Measurements from ENCODE around the gene C1orf226.

The C1orf226 gene

GRCh38 chr1:162381383-162381782 is at the start of gene C1orf226:
Gene C1orf226, plus strand, starts transcription at chr1:162381728. Its CDS starts 174 bp downstream, at chr1:162381902.
- H3K27ac ChIP-seq: no peak within 1 kb of the TSS
- no peak for TF ChIP-seq ZFX (IDR thresholded peaks at IDR 0.05)
- TF ChIP-seq CTCF (conservative IDR thresholded peaks at IDR 0.05): no peak

GRCh38 chr1:162333991-162334390 is 47.5 kb upstream of the C1orf226 start:
- TF ChIP-seq ZFX (IDR thresholded peaks at IDR 0.05): no peak
- TF ChIP-seq CTCF (conservative IDR thresholded peaks at IDR 0.05): no peak
- H3K27ac ChIP-seq: no peak overlapping the region

- TF ChIP-seq CTCF (conservative IDR thresholded peaks at IDR 0.05): no peak
Observed at GRCh38 chr1:162335126-162335525, 46.4 kb upstream of the C1orf226 start.

GRCh38 chr1:162336621-162337285 is 44.8 kb upstream of the C1orf226 start:
- TF ChIP-seq ZFX (IDR thresholded peaks at IDR 0.05) (no peak), CTCF (conservative IDR thresholded peaks at IDR 0.05) (no peak)
- no peak overlapping the region for H3K27ac ChIP-seq

More at GRCh38 chr1:162335126-162335525, 46.4 kb upstream of the C1orf226 start:
- H3K27ac ChIP-seq: no peak overlapping the region

- no peak for TF ChIP-seq ZFX (IDR thresholded peaks at IDR 0.05)
- H3K27ac ChIP-seq: no peak overlapping the region; the same call in 1 of the 2 replicates
Observed at GRCh38 chr1:162342452-162342983, 39.0 kb upstream of the C1orf226 start.

- no peak for TF ChIP-seq CTCF (conservative IDR thresholded peaks at IDR 0.05)
- no peak overlapping the region for H3K27ac ChIP-seq
Observed at GRCh38 chr1:162343470-162343869, 38.1 kb upstream of the C1orf226 start.

GRCh38 chr1:162347281-162347680 is 34.2 kb upstream of the C1orf226 start:
- TF ChIP-seq ZFX (IDR thresholded peaks at IDR 0.05) (no peak), CTCF (conservative IDR thresholded peaks at IDR 0.05) (no peak)
- no peak overlapping the region for H3K27ac ChIP-seq

Data from C4-2B (cell line).